ENCODE results near the gene MROH9. TPM values are rescaled to one million over a fixed set of nuclear protein-coding genes. Genes with fewer than 3 reads are reported as not detected.

Gene MROH9
- polyA plus RNA-seq, 1 donor (not counting 4 experiments of a cell fraction or from before 2014, with no cell fraction given), result 0.04 TPM

DNA sequence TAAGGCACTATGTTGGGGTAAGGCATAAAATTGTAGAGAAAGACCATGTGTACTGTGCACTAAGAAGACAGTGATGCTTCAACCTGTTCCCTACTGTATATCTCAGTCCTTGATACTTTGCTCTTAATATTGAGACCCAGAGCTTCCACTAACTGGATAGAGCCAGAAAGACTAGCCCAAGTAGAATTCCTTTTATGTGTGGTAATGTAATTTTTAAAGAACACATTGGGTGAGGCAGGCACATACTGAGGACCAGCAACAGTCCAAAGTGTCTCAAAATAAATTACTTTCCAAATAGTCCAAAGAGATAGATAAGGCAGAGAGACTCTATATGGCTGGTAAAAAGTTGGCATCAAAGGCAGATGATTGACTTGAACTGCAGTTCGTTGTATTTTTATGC, 31.4 kb upstream of the MROH9 start:
- no peaks in the 10 kb centered on the region for H3K9me3 ChIP-seq (ENCODE audit: control insufficient read depth, low read depth, low read length)
- H3K79me2 ChIP-seq (ENCODE audit: control insufficient read depth, insufficient read depth, low read length), result no peaks in the 10 kb centered on the region
- no peak overlapping the region for H3K9ac ChIP-seq (ENCODE audit: control insufficient read depth, extremely low read depth, insufficient read depth, low read length)
- H3K4me1 ChIP-seq (ENCODE audit: control insufficient read depth, extremely low read depth, insufficient read depth, low read length), result no peaks in the 10 kb centered on the region
- no peak overlapping the region for H3K4me3 ChIP-seq (ENCODE audit: control insufficient read depth in 2 of 3, extremely low read depth in 1 of 3, insufficient read depth in 2 of 3, low read depth in 1 of 3, low read length in 3 of 3)
- no peak for DNase-seq (ENCODE audit: low read depth, low spot score)
- H3K27me3 ChIP-seq (ENCODE audit: control insufficient read depth, extremely low read depth, insufficient read depth, low read length), result no peaks in the 10 kb centered on the region
- H3K27ac ChIP-seq (ENCODE audit: control insufficient read depth, insufficient read depth, low read length), result no peak overlapping the region
- FAIRE-seq, result no peak
- H3K9me1 ChIP-seq (ENCODE audit: control insufficient read depth, extremely low read depth, insufficient read depth, low read length), result no peaks in the 10 kb centered on the region
- TF ChIP-seq CTCF (optimal IDR thresholded peaks at IDR 0.05 in 1 of 3, IDR thresholded peaks at IDR 0.05 in 1 of 3, conservative IDR thresholded peaks at IDR 0.05 in 1 of 3; ENCODE audit: extremely low read depth in 1 of 3, insufficient read depth in 2 of 3, low read length in 3 of 3) (no peak), EZH2 (IDR thresholded peaks at IDR 0.05; ENCODE audit: low read length) (no peak)
- dilution Hi-C loops (cut with MboI; ENCODE audit: extremely low pct_ligation_motif_present, low sequenced_read_pairs), result no loop called here
- H3K4me2 ChIP-seq (ENCODE audit: control insufficient read depth, extremely low read depth, insufficient read depth, low read depth, low read length), result no peak overlapping the region
- no peaks in the 10 kb centered on the region for H4K20me1 ChIP-seq (ENCODE audit: control insufficient read depth, extremely low read depth, insufficient read depth, low read length)
- no peaks in the 10 kb centered on the region for H3K36me3 ChIP-seq (ENCODE audit: control insufficient read depth in 2 of 2, extremely low read depth in 1 of 2, insufficient read depth in 2 of 2, low read length in 2 of 2)
- no peak overlapping the region for H2AFZ ChIP-seq (ENCODE audit: control insufficient read depth, low read length)

DNA sequence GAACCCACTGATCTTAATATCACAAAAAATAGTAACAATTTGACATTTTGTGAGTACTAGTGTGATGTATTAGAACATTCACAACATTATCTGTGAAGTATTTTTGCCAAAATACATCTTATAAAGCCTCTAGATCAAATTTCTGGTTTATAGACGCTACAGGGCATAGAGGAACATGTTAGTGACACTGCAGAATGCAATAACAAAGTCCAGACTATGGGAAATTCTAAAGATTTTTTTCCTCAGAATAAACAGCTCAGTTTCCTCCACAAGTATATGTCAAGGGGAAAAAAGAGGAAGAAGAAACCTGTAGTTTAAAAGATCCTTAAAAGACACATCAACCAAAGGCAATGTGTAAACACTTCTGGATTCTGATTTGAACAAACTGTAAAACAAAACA, 26.4 kb upstream of the MROH9 start:
- H3K36me3 ChIP-seq (ENCODE audit: control insufficient read depth in 2 of 2, extremely low read depth in 1 of 2, insufficient read depth in 2 of 2, low read length in 2 of 2), result no peaks in the 10 kb centered on the region
- H3K27ac ChIP-seq (ENCODE audit: control insufficient read depth, insufficient read depth, low read length), result no peak overlapping the region
- H2AFZ ChIP-seq (ENCODE audit: control insufficient read depth, low read length), result no peak overlapping the region
- no peak overlapping the region for H3K4me3 ChIP-seq (ENCODE audit: control insufficient read depth in 2 of 3, extremely low read depth in 1 of 3, insufficient read depth in 2 of 3, low read depth in 1 of 3, low read length in 3 of 3)
- TF ChIP-seq CTCF (optimal IDR thresholded peaks at IDR 0.05 in 1 of 3, IDR thresholded peaks at IDR 0.05 in 1 of 3, conservative IDR thresholded peaks at IDR 0.05 in 1 of 3; ENCODE audit: extremely low read depth in 1 of 3, insufficient read depth in 2 of 3, low read length in 3 of 3) (no peak), EZH2 (IDR thresholded peaks at IDR 0.05; ENCODE audit: low read length) (no peak)
- no peak for DNase-seq (ENCODE audit: low read depth, low spot score)
- H3K9me3 ChIP-seq (ENCODE audit: control insufficient read depth, low read depth, low read length), result no peaks in the 10 kb centered on the region
- H3K27me3 ChIP-seq (ENCODE audit: control insufficient read depth, extremely low read depth, insufficient read depth, low read length), result no peaks in the 10 kb centered on the region
- no peaks in the 10 kb centered on the region for H3K4me1 ChIP-seq (ENCODE audit: control insufficient read depth, extremely low read depth, insufficient read depth, low read length)
- no peak overlapping the region for H3K9ac ChIP-seq (ENCODE audit: control insufficient read depth, extremely low read depth, insufficient read depth, low read length)
- no peak for FAIRE-seq
- H3K9me1 ChIP-seq (ENCODE audit: control insufficient read depth, extremely low read depth, insufficient read depth, low read length), result no peaks in the 10 kb centered on the region
- H3K79me2 ChIP-seq (ENCODE audit: control insufficient read depth, insufficient read depth, low read length), result no peaks in the 10 kb centered on the region
- dilution Hi-C loops (cut with MboI; ENCODE audit: extremely low pct_ligation_motif_present, low sequenced_read_pairs), result no loop called here
- H3K4me2 ChIP-seq (ENCODE audit: control insufficient read depth, extremely low read depth, insufficient read depth, low read depth, low read length), result no peak overlapping the region
- no peaks in the 10 kb centered on the region for H4K20me1 ChIP-seq (ENCODE audit: control insufficient read depth, extremely low read depth, insufficient read depth, low read length)
